Measurements from ENCODE around the gene CMTM4.

The CMTM4 gene

GRCh38 chr16:66696669-66697630 is at the start of gene CMTM4:
CMTM4 (minus strand) TSS chr16:66696743; CDS start chr16:66696525, 218 bp downstream.
- peak; percentile 72 for DNase-seq (ENCODE audit: low spot score)

GRCh38 chr16:66746048-66746447 is 49.5 kb upstream of the CMTM4 start:
- DNase-seq (ENCODE audit: low spot score): no peak

- DNase-seq (ENCODE audit: low spot score): no peak
Observed at GRCh38 chr16:66741950-66742808, 45.6 kb upstream of the CMTM4 start.

GRCh38 chr16:66741169-66741900 is 44.8 kb upstream of the CMTM4 start:
- no peak for DNase-seq (ENCODE audit: low spot score)

- no peak for DNase-seq (ENCODE audit: low spot score)
Observed at GRCh38 chr16:66740533-66740932, 44.0 kb upstream of the CMTM4 start.

GRCh38 chr16:66740010-66740409 is 43.5 kb upstream of the CMTM4 start:
- DNase-seq (ENCODE audit: low spot score): peak; percentile 25

GRCh38 chr16:66735891-66736290 is 39.3 kb upstream of the CMTM4 start:
- DNase-seq (ENCODE audit: low spot score): no peak

GRCh38 chr16:66731101-66731500 is 34.6 kb upstream of the CMTM4 start:
- no peak for DNase-seq (ENCODE audit: low spot score)

GRCh38 chr16:66728804-66729203 is 32.3 kb upstream of the CMTM4 start:
- no peak for DNase-seq (ENCODE audit: low spot score)

GRCh38 chr16:66728117-66728787 is 31.7 kb upstream of the CMTM4 start:
- peak; percentile 32 for DNase-seq (ENCODE audit: low spot score)

GRCh38 chr16:66720766-66721165 is 24.2 kb upstream of the CMTM4 start:
- no peak for DNase-seq (ENCODE audit: low spot score)

GRCh38 chr16:66719246-66719645 is 22.7 kb upstream of the CMTM4 start:
- DNase-seq (ENCODE audit: low spot score): no peak

GRCh38 chr16:66717776-66718175 is 21.2 kb upstream of the CMTM4 start:
- DNase-seq (ENCODE audit: low spot score): no peak

- DNase-seq (ENCODE audit: low spot score): no peak
Observed at GRCh38 chr16:66717112-66717675, 20.7 kb upstream of the CMTM4 start.

GRCh38 chr16:66714654-66715307 is 18.2 kb upstream of the CMTM4 start:
- no peak for DNase-seq (ENCODE audit: low spot score)

GRCh38 chr16:66714062-66714461 is 17.5 kb upstream of the CMTM4 start:
- no peak for DNase-seq (ENCODE audit: low spot score)

- no peak for DNase-seq (ENCODE audit: low spot score)
Observed at GRCh38 chr16:66713076-66713475, 16.5 kb upstream of the CMTM4 start.

GRCh38 chr16:66712512-66712911 is 16.0 kb upstream of the CMTM4 start:
- no peak for DNase-seq (ENCODE audit: low spot score)

GRCh38 chr16:66711581-66711980 is 15.0 kb upstream of the CMTM4 start:
- no peak for DNase-seq (ENCODE audit: low spot score)

GRCh38 chr16:66706506-66706880 is 9.9 kb upstream of the CMTM4 start:
- no peak for DNase-seq (ENCODE audit: low spot score)

All from CD4-positive, alpha-beta T cell treated with Interleukin-6 at 100 ng/mL for 8 hours (primary cell).